Mesenteric fat pad (tissue), 1 donor: ENCODE data around the gene EPHA4. TPM values are rescaled to one million over a fixed set of nuclear protein-coding genes. Genes with fewer than 3 reads are reported as not detected.

Experiments used
- DNase-seq: peaks from one replicate; pipeline ENCODE4 v3.0.0-alpha.2; 2020; ENCODE audit warnings: low spot score
- total RNA-seq: library from RNA; stranded (reverse); fragmentation: NEBNext Ultra II Directional; extraction: Animal tissue kit (Norgen Biotek cat#: 25700); gene quantifications from one replicate; pipeline ENCODE4 v1.2.1, GENCODE V29; 2021
- donor health status: DM: yes; HTN: yes; CAD: no.

Gene EPHA4
- total RNA-seq, 1 donor from 2014 or later = 23.1 TPM

GRCh38 chr2:221446140-221446539 is 126.0 kb downstream of the EPHA4 start:
- DNase-seq = no peak

GRCh38 chr2:221444106-221444505 is 128.0 kb downstream of the EPHA4 start:
- DNase-seq = no peak

DNA sequence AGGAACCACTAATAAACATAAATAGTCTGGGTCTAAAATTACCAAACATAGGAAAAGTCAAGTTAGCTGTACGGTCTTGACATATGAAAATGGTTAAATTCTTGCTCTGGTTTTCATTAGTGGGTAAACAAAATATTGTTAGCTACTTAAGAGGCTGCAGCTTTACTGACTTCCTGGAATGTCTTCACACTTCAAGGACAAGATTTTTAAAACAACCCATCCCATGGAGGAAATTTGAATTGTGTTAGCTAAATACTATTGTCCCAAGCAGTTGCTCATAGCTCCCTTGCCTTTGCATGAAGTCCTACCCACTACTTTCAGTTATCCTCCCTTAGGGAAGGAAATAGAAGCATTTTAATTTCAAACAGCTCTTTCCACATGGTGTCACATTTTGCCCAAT is 128.5 kb downstream of the EPHA4 start:
- DNase-seq = no peak

DNA sequence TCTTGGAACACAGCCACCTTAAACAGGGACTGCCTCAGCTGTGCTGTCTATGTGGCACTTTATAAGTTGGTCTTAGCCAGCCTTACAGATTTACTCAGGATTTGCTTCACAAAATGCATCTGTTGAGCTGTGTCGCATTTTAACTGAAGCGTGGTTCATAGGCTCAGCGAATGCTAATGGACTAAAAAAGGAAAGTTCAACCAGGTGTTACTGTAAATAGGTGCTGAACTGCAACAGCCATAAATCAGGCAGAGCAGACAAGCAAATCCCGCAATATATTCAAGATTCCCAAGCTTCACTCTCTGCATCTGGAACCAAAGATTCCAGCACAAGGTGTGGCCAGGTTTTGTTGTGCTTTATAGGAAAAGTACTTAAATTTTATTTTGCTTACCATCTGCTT is 130.0 kb downstream of the EPHA4 start:
- DNase-seq = no peak

DNA sequence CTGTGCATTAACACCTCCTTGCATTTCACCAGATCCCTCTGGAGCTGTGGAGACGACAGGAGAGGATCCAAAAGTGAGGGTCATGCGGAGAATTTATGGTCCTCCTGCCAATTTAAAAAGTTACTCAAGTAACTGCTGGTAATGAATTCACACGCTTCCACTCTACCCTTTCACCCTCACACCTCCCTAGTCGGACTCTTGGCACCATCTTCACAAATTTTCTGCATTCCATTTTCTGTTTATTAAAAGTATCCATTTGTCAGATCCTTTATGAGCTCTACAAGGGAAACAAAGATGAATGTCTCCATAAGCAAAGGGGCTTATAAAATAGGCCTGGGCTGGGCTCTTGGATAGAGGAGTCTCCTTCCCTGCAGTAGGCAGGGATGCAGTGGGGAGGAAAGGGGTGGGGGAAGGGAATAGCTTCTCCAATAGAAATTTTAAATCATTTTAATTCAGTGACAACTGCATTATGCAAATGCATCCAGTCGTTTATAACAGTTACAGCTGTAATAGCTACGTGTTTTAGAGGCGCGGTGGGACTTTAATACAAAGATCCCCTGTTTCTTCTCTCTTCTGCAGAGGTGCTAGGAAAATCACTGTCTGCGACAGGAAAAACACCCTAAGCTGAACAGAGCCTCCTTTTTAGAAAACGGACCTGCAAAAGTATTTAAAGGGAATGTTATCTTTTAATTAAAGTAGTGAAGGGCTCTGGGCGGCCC is 132.2 kb downstream of the EPHA4 start:
- no peak for DNase-seq

GRCh38 chr2:221437056-221437455 is 135.0 kb downstream of the EPHA4 start:
- DNase-seq = no peak

- DNase-seq = no peak
Measured at GRCh38 chr2:221435171-221435570, 136.9 kb downstream of the EPHA4 start.

GRCh38 chr2:221434142-221434541 is 138.0 kb downstream of the EPHA4 start:
- DNase-seq = no peak

DNA sequence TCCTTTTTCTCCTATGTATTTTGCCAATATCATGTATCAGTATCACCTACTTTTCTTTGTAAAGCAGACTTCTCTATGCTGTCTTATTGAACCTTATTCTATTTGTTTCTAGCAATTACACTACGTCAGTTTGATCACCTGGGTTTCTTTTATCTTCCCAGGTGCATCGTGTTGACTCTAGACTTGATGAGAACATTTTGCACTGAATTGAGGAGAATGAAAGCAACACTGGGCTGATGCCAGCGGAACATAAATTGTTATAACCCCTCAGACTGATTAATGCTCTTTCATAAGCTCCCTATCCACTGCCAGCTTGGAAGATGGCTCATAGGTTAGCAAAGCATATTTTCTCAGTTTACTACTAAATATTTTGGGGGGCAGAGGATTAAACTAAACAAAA is 140.6 kb downstream of the EPHA4 start:
- DNase-seq = no peak

- no peak for DNase-seq
Measured at GRCh38 chr2:221429741-221430491, 142.2 kb downstream of the EPHA4 start.

DNA sequence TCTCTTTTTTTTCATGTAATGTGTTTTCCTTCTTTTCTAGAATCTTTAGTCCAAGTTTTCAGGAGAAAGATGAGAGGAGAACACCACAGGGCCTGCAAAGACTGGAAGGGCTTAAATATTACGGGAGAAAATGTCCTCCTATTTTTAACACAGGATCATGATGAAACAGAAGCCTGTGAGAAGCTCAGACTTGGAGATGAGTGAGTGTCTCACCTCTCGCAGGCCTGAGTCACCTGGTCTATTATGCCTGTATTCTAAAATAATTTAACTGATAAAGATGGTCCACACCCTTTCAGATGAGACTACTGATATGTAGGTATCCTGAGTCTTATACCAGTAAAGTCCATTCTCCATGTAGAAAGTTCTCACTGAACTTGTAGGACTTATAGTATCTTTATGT is 143.2 kb downstream of the EPHA4 start:
- no peak for DNase-seq

- no peak for DNase-seq
Measured at GRCh38 chr2:221426929-221427328, 145.2 kb downstream of the EPHA4 start.

GRCh38 chr2:221425891-221426290 is 146.2 kb downstream of the EPHA4 start:
- DNase-seq = no peak

DNA sequence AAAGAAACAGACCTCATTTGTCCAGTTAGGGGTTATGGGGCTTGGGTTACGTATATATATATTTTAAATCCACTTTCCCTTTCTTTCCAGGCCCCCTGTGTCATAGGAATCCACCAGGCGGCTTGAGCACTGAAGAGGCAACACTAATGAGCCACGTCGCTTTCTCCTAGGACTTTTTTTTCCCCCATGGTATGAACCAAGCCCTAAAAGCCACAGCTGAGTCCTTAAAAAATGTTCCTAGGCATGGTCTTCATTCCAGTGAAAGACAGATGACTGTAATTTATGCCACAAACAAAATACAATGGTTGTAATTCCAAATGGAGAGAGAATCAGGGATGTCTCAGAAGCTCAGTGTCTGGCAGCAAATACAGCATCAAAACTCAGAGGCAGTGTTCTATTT is 146.8 kb downstream of the EPHA4 start:
- DNase-seq = no peak

DNA sequence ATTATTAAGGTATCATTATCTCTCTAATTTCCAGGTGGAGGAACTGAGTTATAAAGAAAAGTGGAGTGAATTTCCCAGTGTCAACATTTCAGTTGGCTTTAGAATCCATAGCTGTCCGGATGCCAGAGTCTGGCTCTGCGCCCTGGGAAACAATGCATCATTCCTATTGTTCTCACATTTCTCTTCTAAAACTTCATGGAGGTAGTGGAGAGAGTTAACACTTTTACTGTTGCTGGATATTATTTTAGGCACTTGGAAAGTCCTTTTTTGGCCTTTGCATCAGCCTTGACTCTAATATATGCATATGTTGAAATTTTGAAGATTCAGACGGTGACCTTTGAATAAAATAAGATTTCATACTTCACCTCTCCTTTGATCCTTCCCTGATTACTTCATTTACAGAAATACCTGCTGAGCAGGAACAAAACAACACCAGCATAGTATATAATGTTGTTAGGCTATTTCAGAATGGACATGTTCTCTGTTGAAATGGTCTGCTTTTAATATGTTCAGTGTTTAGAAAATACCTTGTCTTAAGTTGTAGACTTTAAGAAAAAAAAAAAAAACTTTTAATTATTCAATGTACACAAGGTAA is 148.8 kb downstream of the EPHA4 start:
- DNase-seq = no peak

DNA sequence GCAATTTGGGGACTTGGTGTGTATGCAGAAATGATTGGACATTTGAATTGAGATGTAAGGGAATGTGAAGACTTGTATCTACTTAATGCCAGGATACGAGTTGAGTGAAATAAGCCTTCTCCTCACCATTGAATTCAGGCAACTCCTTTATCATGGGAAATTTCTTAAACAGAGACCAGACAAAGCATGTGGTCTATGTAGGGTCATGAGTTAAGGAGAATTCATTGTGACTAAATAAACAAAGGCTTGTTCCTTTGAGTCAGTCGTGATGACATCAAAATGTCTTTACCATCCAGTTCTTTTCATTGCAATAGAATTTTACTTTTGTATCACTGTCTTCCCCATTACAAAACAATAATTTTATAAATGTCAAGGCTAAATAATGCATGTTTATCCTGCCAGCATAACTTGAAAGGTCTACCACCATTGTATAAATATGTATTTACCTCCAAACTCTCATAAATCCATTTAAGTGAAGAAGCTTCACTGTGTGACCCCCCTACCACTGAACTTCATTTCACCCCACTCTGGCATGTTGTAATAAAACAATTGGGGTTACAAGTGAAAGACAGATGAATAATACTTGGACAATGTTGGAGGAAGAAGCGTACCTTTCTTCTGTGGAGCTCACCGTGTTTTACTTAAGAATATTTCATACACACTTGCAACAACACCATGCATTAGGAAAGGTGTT is 149.4 kb downstream of the EPHA4 start:
- DNase-seq = no peak

- DNase-seq = no peak
Measured at GRCh38 chr2:221420245-221420644, 151.9 kb downstream of the EPHA4 start.

GRCh38 chr2:221415789-221416188 is 156.3 kb downstream of the EPHA4 start:
- DNase-seq = no peak

GRCh38 chr2:221412978-221413377 is 159.1 kb downstream of the EPHA4 start:
- no peak for DNase-seq

DNA sequence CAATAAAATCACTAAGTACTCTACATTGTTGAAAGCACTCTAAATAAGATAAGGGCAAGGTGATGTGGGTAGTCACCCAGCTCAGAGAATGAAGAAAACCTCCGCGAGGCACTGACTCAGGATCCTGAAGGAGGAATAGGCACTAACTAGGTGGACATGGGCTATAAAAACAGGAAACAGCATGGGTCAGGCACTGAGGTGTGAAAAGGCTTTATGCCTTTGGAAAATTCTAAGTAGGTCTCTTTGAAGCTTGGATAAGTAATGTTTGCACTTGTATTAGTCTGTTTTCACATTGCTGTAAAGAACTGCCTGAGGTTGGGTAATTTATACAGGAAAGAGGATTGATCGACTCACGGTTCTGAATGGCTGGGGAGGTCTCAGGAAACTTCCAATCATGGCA is 161.6 kb downstream of the EPHA4 start:
- DNase-seq = no peak

- DNase-seq = no peak
Measured at GRCh38 chr2:221407765-221408164, 164.3 kb downstream of the EPHA4 start.

GRCh38 chr2:221405521-221405920 is 166.6 kb downstream of the EPHA4 start:
- no peak for DNase-seq
